HG03025 (cell line): ENCODE results near the gene KLHL22.
"Not testable (repeated sequence)": the region's sequence is repeated elsewhere in the genome, so short reads cannot be mapped to it uniquely, and the experiment has no call there.

ENCODE experiments used
- ATAC-seq: cut with Tn5 transposase; IDR thresholded peaks from one replicate; pipeline ENCODE4 v1.9.1; 2021; ENCODE audit warnings: mild to moderate bottlenecking, moderate library complexity; ENCODE audit not compliant: unreplicated experiment, low FRiP score

The KLHL22 gene

GRCh38 chr22:20472629-20473442 lies 22.8 kb downstream of the KLHL22 start:
- ATAC-seq: no peak

- ATAC-seq: no peak
Measured at GRCh38 chr22:20471126-20471833, 24.3 kb downstream of the KLHL22 start.

GRCh38 chr22:20470525-20470924 lies 25.1 kb downstream of the KLHL22 start:
- ATAC-seq: not testable (repeated sequence)

- no peak for ATAC-seq
Measured at GRCh38 chr22:20469110-20469868, 26.3 kb downstream of the KLHL22 start.

GRCh38 chr22:20466659-20467379 lies 28.8 kb downstream of the KLHL22 start:
- ATAC-seq: no peak

- no peak for ATAC-seq
Measured at GRCh38 chr22:20465759-20466077, 29.9 kb downstream of the KLHL22 start.

GRCh38 chr22:20464912-20465758 lies 30.5 kb downstream of the KLHL22 start:
- no peak for ATAC-seq

GRCh38 chr22:20464096-20464614 lies 31.4 kb downstream of the KLHL22 start:
- no peak for ATAC-seq

- no peak for ATAC-seq
Measured at GRCh38 chr22:20463324-20464095, 32.1 kb downstream of the KLHL22 start.

GRCh38 chr22:20459862-20460261 lies 35.7 kb downstream of the KLHL22 start:
- ATAC-seq: no peak

- ATAC-seq: no peak
Measured at GRCh38 chr22:20459152-20459542, 36.4 kb downstream of the KLHL22 start.

- ATAC-seq: no peak
Measured at GRCh38 chr22:20458530-20459151, 37.0 kb downstream of the KLHL22 start.

GRCh38 chr22:20457506-20458240 lies 37.9 kb downstream of the KLHL22 start:
- no peak for ATAC-seq

- ATAC-seq: no peak
Measured at GRCh38 chr22:20456722-20457076, 38.9 kb downstream of the KLHL22 start.

GRCh38 chr22:20456064-20456721 lies 39.4 kb downstream of the KLHL22 start:
- no peak for ATAC-seq

- ATAC-seq: no peak
Measured at GRCh38 chr22:20455709-20456063, 39.9 kb downstream of the KLHL22 start.

- no peak for ATAC-seq
Measured at GRCh38 chr22:20453222-20453621, 42.4 kb downstream of the KLHL22 start.
